Hepatocyte (in vitro differentiated cells): ENCODE data around the gene AMER2. TPM values are rescaled to one million over a fixed set of nuclear protein-coding genes. Genes with fewer than 3 reads are reported as not detected.

Source experiments
- DNase-seq: peaks from one replicate; pipeline ENCODE4 v3.0.0-alpha.2; 2016; ENCODE audit warnings: low spot score
- H2AFZ ChIP-seq: fragments of 200-600 bp; sonication (generic); 2 replicates; pipeline ENCODE4 v1.6.0; 2016; ENCODE audit warnings: antibody characterized with exemption, mild to moderate bottlenecking
- H3K27ac ChIP-seq: fragments of 200-600 bp; sonication (generic); 2 replicates; pipeline ENCODE4 v1.5.1; 2016; ENCODE audit warnings: mild to moderate bottlenecking
- H3K27me3 ChIP-seq: fragments of 200-600 bp; sonication (generic); 2 replicates; pipeline ENCODE4 v1.6.1; 2016
- H3K36me3 ChIP-seq: fragments of 200-600 bp; sonication (generic); replicated peaks from 2 replicates; pipeline ENCODE4 v1.5.1; 2016; ENCODE audit warnings: low read depth; ENCODE audit not compliant: insufficient read depth
- H3K4me1 ChIP-seq: fragments of 200-600 bp; sonication (generic); 2 replicates; pipeline ENCODE4 v1.5.1; 2016; ENCODE audit warnings: mild to moderate bottlenecking, moderate library complexity; ENCODE audit not compliant: insufficient read depth
- H3K4me2 ChIP-seq: fragments of 200-600 bp; sonication (generic); 2 replicates; pipeline ENCODE4 v1.6.0; 2016
- H3K4me3 ChIP-seq: fragments of 200-600 bp; sonication (generic); 2 replicates; pipeline ENCODE4 v1.5.1; 2016; ENCODE audit warnings: mild to moderate bottlenecking
- H3K79me2 ChIP-seq: fragments of 200-600 bp; sonication (generic); 2 replicates; pipeline ENCODE4 v1.6.0; 2017; ENCODE audit warnings: mild to moderate bottlenecking
- H3K9me2 ChIP-seq: fragments of 200-600 bp; sonication (generic); replicated peaks from 2 replicates; pipeline ENCODE4 v1.6.0; 2017; ENCODE audit warnings: mild to moderate bottlenecking; ENCODE audit not compliant: insufficient read depth
- H3K9me3 ChIP-seq: fragments of 200-600 bp; sonication (generic); 2 replicates; pipeline ENCODE4 v1.5.1; 2016; ENCODE audit warnings: low read depth, mild to moderate bottlenecking
- H4K20me1 ChIP-seq: fragments of 200-600 bp; sonication (generic); 2 replicates; pipeline ENCODE4 v1.6.0; 2016; ENCODE audit warnings: mild to moderate bottlenecking; ENCODE audit not compliant: insufficient read depth, poor library complexity, severe bottlenecking
- CTCF ChIP-seq: fragments of 200-600 bp; sonication (generic); IDR thresholded peaks from 2 replicates; pipeline ENCODE4 v1.5.1; 2016; ENCODE audit warnings: antibody characterized with exemption, mild to moderate bottlenecking; ENCODE audit not compliant: poor library complexity
- EZH2 ChIP-seq: fragments of 200-600 bp; sonication (generic); IDR thresholded peaks from 2 replicates; pipeline ENCODE4 v1.6.1; 2016; ENCODE audit warnings: antibody characterized with exemption, mild to moderate bottlenecking, borderline replicate concordance
- EZH2phosphoT487 ChIP-seq: fragments of 200-600 bp; sonication (generic); IDR thresholded peaks from one replicate; pipeline ENCODE4 v1.6.1; 2018; ENCODE audit warnings: antibody characterized with exemption, mild to moderate bottlenecking, low read depth, moderate library complexity; ENCODE audit not compliant: unreplicated experiment, severe bottlenecking
- WGBS: methylation state at CpG from one replicate; pipeline ENCODE4 v1.1.6; 2016; ENCODE audit warnings: low lambda C conversion rate; ENCODE audit errors: missing lambda C conversion rate; 5-methylcytosine and 5-hydroxymethylcytosine counted together
- polyA plus RNA-seq: library from polyadenylated mRNA; unstranded; fragments of >200 nt; fragmentation: Nextera tagmentation; extraction: Ambion mirVana; gene quantifications from 2 replicates; pipeline ENCODE4 v1.2.1, GENCODE V29; 2016
- total RNA-seq: library from RNA; depleted of rRNA; stranded (reverse); fragments of >200 nt; gene quantifications from 2 replicates; pipeline ENCODE4 v1.2.3, GENCODE V29; 2014

The AMER2 gene
- total and polyA plus RNA-seq, 2 experiments from 2014 or later, result 0.02 to 0.23 TPM

DNA sequence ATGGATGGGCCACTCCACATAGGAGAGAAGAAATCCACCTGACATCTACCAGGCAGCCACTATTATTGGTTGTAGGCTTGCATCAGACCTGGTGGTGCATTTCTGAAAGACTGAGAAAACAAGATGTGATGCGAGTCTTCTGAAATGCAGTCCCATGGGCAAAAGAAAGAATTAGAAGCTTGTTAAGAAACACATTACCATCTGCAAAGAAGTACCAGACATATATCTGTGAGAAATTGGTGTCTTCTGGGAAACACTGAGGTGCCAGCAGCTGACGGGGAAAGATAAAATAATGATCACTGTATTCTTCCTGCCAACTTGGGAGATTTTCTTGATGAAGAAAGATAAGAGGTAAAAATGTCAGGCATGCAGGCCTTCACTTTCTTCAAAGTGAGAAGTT lies 14.4 kb downstream of the AMER2 start:
- no peaks in the 10 kb centered on the region for H3K79me2 ChIP-seq
- 72% methylated on average over 2 of the region's 2 CpGs for WGBS
- no peaks in the 10 kb centered on the region for H3K36me3 ChIP-seq
- no peak overlapping the region for H3K4me2 ChIP-seq
- TF ChIP-seq CTCF (no peak), EZH2phosphoT487 (no peak), EZH2 (no peak)
- H3K4me3 ChIP-seq, result no peak overlapping the region
- H2AFZ ChIP-seq, result no peak overlapping the region
- no peaks in the 10 kb centered on the region for H3K27me3 ChIP-seq
- H3K27ac ChIP-seq, result no peak overlapping the region
- no peaks in the 10 kb centered on the region for H3K9me2 ChIP-seq
- no peak for DNase-seq
- no peaks in the 10 kb centered on the region for H3K9me3 ChIP-seq
- H4K20me1 ChIP-seq, result no peaks in the 10 kb centered on the region
- H3K4me1 ChIP-seq, result no peaks in the 10 kb centered on the region

- no peak overlapping the region for H2AFZ ChIP-seq
- H3K9me2 ChIP-seq, result no peaks in the 10 kb centered on the region
- DNase-seq, result no peak
- TF ChIP-seq EZH2, result no peak
- no peak for TF ChIP-seq CTCF
- no peak for TF ChIP-seq EZH2phosphoT487
- 41% methylated on average over 2 of the region's 2 CpGs for WGBS
- H4K20me1 ChIP-seq, result no peaks in the 10 kb centered on the region
- peaks cover 3% of the 10 kb centered on the region for H3K27me3 ChIP-seq
- no peaks in the 10 kb centered on the region for H3K9me3 ChIP-seq
- no peak overlapping the region for H3K27ac ChIP-seq
- no peaks in the 10 kb centered on the region for H3K36me3 ChIP-seq
- H3K4me2 ChIP-seq, result no peak overlapping the region
- H3K4me3 ChIP-seq, result no peak overlapping the region
- no peaks in the 10 kb centered on the region for H3K4me1 ChIP-seq
- no peaks in the 10 kb centered on the region for H3K79me2 ChIP-seq
Measured at GRCh38 chr13:25153736-25154135, 18.4 kb downstream of the AMER2 start.

DNA sequence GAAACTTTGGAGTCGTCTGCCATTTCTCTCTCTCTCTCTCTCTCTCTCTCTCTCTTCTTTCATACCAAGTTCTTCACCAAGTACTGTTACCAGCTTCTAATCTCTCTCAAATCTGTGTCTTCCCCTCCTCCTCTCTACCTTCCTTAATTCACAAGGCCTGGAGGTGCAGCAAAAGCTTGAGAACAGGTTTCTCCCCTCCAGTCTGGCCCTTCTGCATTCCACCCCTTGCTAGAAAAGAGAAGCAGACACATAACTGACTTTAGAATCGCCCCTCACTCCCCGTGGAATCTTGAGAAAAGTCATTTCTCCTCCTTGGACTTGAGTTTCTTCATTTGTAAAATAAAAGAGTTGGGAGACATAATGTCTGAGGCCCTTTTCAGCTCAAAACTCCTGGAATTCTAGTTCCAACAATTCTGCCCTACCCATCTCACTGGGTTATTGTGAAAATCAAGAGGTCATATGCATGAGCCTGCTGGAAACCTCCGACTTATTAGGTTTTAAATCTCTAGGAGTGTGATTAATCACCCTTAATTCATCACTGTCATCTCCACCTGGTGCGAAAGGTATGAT lies 20.4 kb downstream of the AMER2 start:
- Histone ChIP-seq H3K4me3 (no peak overlapping the region), H3K79me2 (no peaks in the 10 kb centered on the region), H4K20me1 (no peaks in the 10 kb centered on the region), H3K4me2 (no peak overlapping the region), H3K27me3 (peaks cover 3% of the 10 kb centered on the region), H2AFZ (no peak overlapping the region), H3K27ac (no peak overlapping the region), H3K36me3 (no peaks in the 10 kb centered on the region), H3K4me1 (no peaks in the 10 kb centered on the region), H3K9me2 (no peaks in the 10 kb centered on the region), H3K9me3 (no peaks in the 10 kb centered on the region)
- TF ChIP-seq EZH2phosphoT487 (no peak), EZH2 (no peak), CTCF (no peak)
- 50% methylated on average over 5 of the region's 5 CpGs for WGBS
- DNase-seq, result no peak

GRCh38 chr13:25149711-25150110 lies 22.4 kb downstream of the AMER2 start:
- 91% methylated on average over 5 of the region's 5 CpGs for WGBS
- Histone ChIP-seq H2AFZ (no peak overlapping the region), H3K79me2 (no peaks in the 10 kb centered on the region), H3K27ac (no peak overlapping the region), H3K36me3 (no peaks in the 10 kb centered on the region), H4K20me1 (no peaks in the 10 kb centered on the region), H3K9me3 (no peaks in the 10 kb centered on the region), H3K4me2 (no peak overlapping the region), H3K4me3 (no peak overlapping the region), H3K9me2 (no peaks in the 10 kb centered on the region), H3K27me3 (peaks cover 3% of the 10 kb centered on the region), H3K4me1 (no peaks in the 10 kb centered on the region)
- no peak for DNase-seq
- no peak for TF ChIP-seq EZH2
- no peak for TF ChIP-seq EZH2phosphoT487
- TF ChIP-seq CTCF, result no peak
